ENCODE measurements around the gene ATM.

ATM gene

GRCh38 chr11:108322666-108323065 lies 99.8 kb downstream of the ATM start:
- intact Hi-C loops (cut with micrococcal nuclease), result no loop called here
- Mint-ChIP-seq H3K4me3 (no peak overlapping the region), H3K9me3 (no peaks in the 10 kb centered on the region), H3K4me1 (ENCODE audit: low read depth) (peaks cover 5% of the 10 kb centered on the region), H3K27ac (no peak overlapping the region), H3K36me3 (ENCODE audit: low read depth) (peaks cover 82% of the 10 kb centered on the region), H3K27me3 (no peaks in the 10 kb centered on the region)

- no peak overlapping the region for H3K27ac Mint-ChIP-seq
- intact Hi-C loops (cut with micrococcal nuclease), result no loop called here
- H3K27me3 Mint-ChIP-seq, result no peaks in the 10 kb centered on the region
- H3K9me3 Mint-ChIP-seq, result no peaks in the 10 kb centered on the region
- H3K4me1 Mint-ChIP-seq (ENCODE audit: low read depth), result peaks cover 5% of the 10 kb centered on the region
- H3K4me3 Mint-ChIP-seq, result no peak overlapping the region
- H3K36me3 Mint-ChIP-seq (ENCODE audit: low read depth), result peaks cover 83% of the 10 kb centered on the region
Measured at GRCh38 chr11:108324587-108324986, 101.7 kb downstream of the ATM start.

- Mint-ChIP-seq H3K4me3 (no peak overlapping the region), H3K27ac (no peak overlapping the region), H3K9me3 (no peaks in the 10 kb centered on the region), H3K4me1 (ENCODE audit: low read depth) (no peaks in the 10 kb centered on the region), H3K27me3 (no peaks in the 10 kb centered on the region), H3K36me3 (ENCODE audit: low read depth) (peaks cover 93% of the 10 kb centered on the region)
- intact Hi-C loops (cut with micrococcal nuclease), result no loop called here
Measured at GRCh38 chr11:108333403-108333899, 110.6 kb downstream of the ATM start.

- no peak overlapping the region for H3K27ac Mint-ChIP-seq
- no peak overlapping the region for H3K4me3 Mint-ChIP-seq
- intact Hi-C loops (cut with micrococcal nuclease), result no loop called here
- H3K9me3 Mint-ChIP-seq, result no peaks in the 10 kb centered on the region
- H3K36me3 Mint-ChIP-seq (ENCODE audit: low read depth), result peaks cover 68% of the 10 kb centered on the region
- H3K4me1 Mint-ChIP-seq (ENCODE audit: low read depth), result no peaks in the 10 kb centered on the region
- no peaks in the 10 kb centered on the region for H3K27me3 Mint-ChIP-seq
Measured at GRCh38 chr11:108338750-108339149, 115.9 kb downstream of the ATM start.

- Mint-ChIP-seq H3K27me3 (no peaks in the 10 kb centered on the region), H3K27ac (no peak overlapping the region), H3K9me3 (no peaks in the 10 kb centered on the region), H3K4me3 (no peak overlapping the region), H3K36me3 (ENCODE audit: low read depth) (peaks cover 67% of the 10 kb centered on the region), H3K4me1 (ENCODE audit: low read depth) (no peaks in the 10 kb centered on the region)
- intact Hi-C loops (cut with micrococcal nuclease), result no loop called here
Measured at GRCh38 chr11:108340973-108341372, 118.1 kb downstream of the ATM start.

GRCh38 chr11:108341654-108342053 lies 118.8 kb downstream of the ATM start:
- Mint-ChIP-seq H3K27me3 (no peaks in the 10 kb centered on the region), H3K27ac (no peak overlapping the region), H3K4me3 (no peak overlapping the region), H3K36me3 (ENCODE audit: low read depth) (peaks cover 62% of the 10 kb centered on the region), H3K9me3 (no peaks in the 10 kb centered on the region), H3K4me1 (ENCODE audit: low read depth) (no peaks in the 10 kb centered on the region)
- intact Hi-C loops (cut with micrococcal nuclease), result no loop called here

GRCh38 chr11:108343714-108344113 lies 120.8 kb downstream of the ATM start:
- no peak overlapping the region for H3K4me3 Mint-ChIP-seq
- H3K36me3 Mint-ChIP-seq (ENCODE audit: low read depth), result peaks cover 54% of the 10 kb centered on the region
- no peak overlapping the region for H3K27ac Mint-ChIP-seq
- H3K9me3 Mint-ChIP-seq, result no peaks in the 10 kb centered on the region
- intact Hi-C loops (cut with micrococcal nuclease), result no loop called here
- H3K4me1 Mint-ChIP-seq (ENCODE audit: low read depth), result no peaks in the 10 kb centered on the region
- H3K27me3 Mint-ChIP-seq, result no peaks in the 10 kb centered on the region

- H3K4me1 Mint-ChIP-seq (ENCODE audit: low read depth), result peaks cover 7% of the 10 kb centered on the region
- no peaks in the 10 kb centered on the region for H3K27me3 Mint-ChIP-seq
- H3K9me3 Mint-ChIP-seq, result no peaks in the 10 kb centered on the region
- intact Hi-C loops (cut with micrococcal nuclease), result no loop called here
- no peak overlapping the region for H3K4me3 Mint-ChIP-seq
- H3K36me3 Mint-ChIP-seq (ENCODE audit: low read depth), result peaks cover 74% of the 10 kb centered on the region
- no peak overlapping the region for H3K27ac Mint-ChIP-seq
Measured at GRCh38 chr11:108345767-108346166, 122.9 kb downstream of the ATM start.

GRCh38 chr11:108346451-108346850 lies 123.6 kb downstream of the ATM start:
- H3K27ac Mint-ChIP-seq, result no peak overlapping the region
- H3K4me1 Mint-ChIP-seq (ENCODE audit: low read depth), result peaks cover 7% of the 10 kb centered on the region
- H3K36me3 Mint-ChIP-seq (ENCODE audit: low read depth), result peaks cover 75% of the 10 kb centered on the region
- intact Hi-C loops (cut with micrococcal nuclease), result no loop called here
- no peak overlapping the region for H3K4me3 Mint-ChIP-seq
- no peaks in the 10 kb centered on the region for H3K27me3 Mint-ChIP-seq
- H3K9me3 Mint-ChIP-seq, result no peaks in the 10 kb centered on the region

- no peak overlapping the region for H3K4me3 Mint-ChIP-seq
- H3K36me3 Mint-ChIP-seq (ENCODE audit: low read depth), result peaks cover 90% of the 10 kb centered on the region
- intact Hi-C loops (cut with micrococcal nuclease), result loop anchor here (5.0 kb wide), 1 partner anchor 296 kb away; no protein-coding TSS in a partner anchor
- peaks cover 7% of the 10 kb centered on the region for H3K4me1 Mint-ChIP-seq (ENCODE audit: low read depth)
- H3K27ac Mint-ChIP-seq, result no peak overlapping the region
- H3K27me3 Mint-ChIP-seq, result no peaks in the 10 kb centered on the region
- H3K9me3 Mint-ChIP-seq, result peaks cover 8% of the 10 kb centered on the region
Measured at GRCh38 chr11:108351468-108351867, 128.6 kb downstream of the ATM start.

- H3K4me1 Mint-ChIP-seq (ENCODE audit: low read depth), result no peaks in the 10 kb centered on the region
- H3K36me3 Mint-ChIP-seq (ENCODE audit: low read depth), result peaks cover 54% of the 10 kb centered on the region
- H3K27ac Mint-ChIP-seq, result no peak overlapping the region
- H3K27me3 Mint-ChIP-seq, result no peaks in the 10 kb centered on the region
- peaks cover 6% of the 10 kb centered on the region for H3K9me3 Mint-ChIP-seq
- intact Hi-C loops (cut with micrococcal nuclease), result no loop called here
- no peak overlapping the region for H3K4me3 Mint-ChIP-seq
Measured at GRCh38 chr11:108364159-108364558, 141.3 kb downstream of the ATM start.

GRCh38 chr11:108368134-108368533 lies 145.3 kb downstream of the ATM start:
- no peak overlapping the region for H3K4me3 Mint-ChIP-seq
- intact Hi-C loops (cut with micrococcal nuclease), result no loop called here

GRCh38 chr11:108369064-108369463 lies 146.2 kb downstream of the ATM start:
- Mint-ChIP-seq H3K27me3 (no peaks in the 10 kb centered on the region), H3K4me1 (ENCODE audit: low read depth) (no peaks in the 10 kb centered on the region), H3K9me3 (peaks cover 11% of the 10 kb centered on the region), H3K27ac (no peak overlapping the region), H3K36me3 (ENCODE audit: low read depth) (peaks cover 66% of the 10 kb centered on the region), H3K4me3 (no peak overlapping the region)
- intact Hi-C loops (cut with micrococcal nuclease), result no loop called here

More at GRCh38 chr11:108368134-108368533, 145.3 kb downstream of the ATM start:
- H3K27me3 Mint-ChIP-seq, result no peaks in the 10 kb centered on the region
- H3K9me3 Mint-ChIP-seq, result peaks cover 1% of the 10 kb centered on the region
- H3K4me1 Mint-ChIP-seq (ENCODE audit: low read depth), result no peaks in the 10 kb centered on the region
- no peak overlapping the region for H3K27ac Mint-ChIP-seq
- H3K36me3 Mint-ChIP-seq (ENCODE audit: low read depth), result peaks cover 74% of the 10 kb centered on the region

GRCh38 chr11:108370315-108370714 lies 147.4 kb downstream of the ATM start:
- Mint-ChIP-seq H3K27ac (no peak overlapping the region), H3K27me3 (no peaks in the 10 kb centered on the region)

GRCh38 chr11:108370990-108371389 lies 148.1 kb downstream of the ATM start:
- Mint-ChIP-seq H3K36me3 (ENCODE audit: low read depth) (peaks cover 47% of the 10 kb centered on the region), H3K27me3 (no peaks in the 10 kb centered on the region), H3K9me3 (peaks cover 20% of the 10 kb centered on the region), H3K4me3 (no peak overlapping the region), H3K4me1 (ENCODE audit: low read depth) (no peaks in the 10 kb centered on the region), H3K27ac (no peak overlapping the region)
- intact Hi-C loops (cut with micrococcal nuclease), result no loop called here

More at GRCh38 chr11:108370315-108370714, 147.4 kb downstream of the ATM start:
- intact Hi-C loops (cut with micrococcal nuclease), result no loop called here
- H3K4me3 Mint-ChIP-seq, result no peak overlapping the region
- peaks cover 53% of the 10 kb centered on the region for H3K36me3 Mint-ChIP-seq (ENCODE audit: low read depth)
- H3K4me1 Mint-ChIP-seq (ENCODE audit: low read depth), result no peaks in the 10 kb centered on the region
- H3K9me3 Mint-ChIP-seq, result peaks cover 20% of the 10 kb centered on the region
